GM12878 (cell line): ENCODE measurements around the gene FCHSD2. TPM values are rescaled to one million over a fixed set of nuclear protein-coding genes. Genes with fewer than 3 reads are reported as not detected.

Experiments used
- ATAC-seq: fragments of 200-7000 bp; cut with Tn5 transposase; 3 replicates; pipeline ENCODE4 v1.9.1; 2020; ENCODE audit warnings: mild to moderate bottlenecking, moderate library complexity
- BruUV-seq: library from RNA; stranded (reverse); fragments of 400-500 nt; replicated peaks from 2 replicates; lab custom pipeline; 2021; lab: Mats Ljungman, UMichigan
- CTCF ChIA-PET: fragments of 300-600 bp; sonication (Branson Sonifier 250); formaldehyde crosslinking; extraction: SDS; loops from one replicate; lab custom pipeline; 2021; ENCODE audit warnings: inconsistent platforms; lab: Yijun Ruan, JAX
- POLR2A ChIA-PET: fragments of 350-600 bp; formaldehyde crosslinking; extraction: SDS; loops from one replicate; lab custom pipeline; 2021; ENCODE audit warnings: inconsistent platforms; lab: Charles Lee
- RAD21 ChIA-PET: fragments of 300-600 bp; sonication (Branson Sonifier 250); formaldehyde crosslinking; loops from one replicate; lab custom pipeline; 2023; ENCODE audit warnings: antibody characterized with exemption; ENCODE audit not compliant: unreplicated experiment; lab: Charles Lee
- SMC1A ChIA-PET: fragments of 300-600 bp; sonication (Branson Sonifier 250); formaldehyde crosslinking; loops from one replicate; lab custom pipeline; 2023; ENCODE audit not compliant: unreplicated experiment, uncharacterized antibody; lab: Charles Lee
- DNase-seq: peaks from one replicate; pipeline ENCODE4 v3.0.0-alpha.2; 2011; ENCODE audit warnings: low read depth, low spot score
- FAIRE-seq: peaks from 3 replicates; lab custom pipeline; 2011; peaks lifted over from hg19 to GRCh38; lab: Jason Lieb, UNC
- H2AFZ ChIP-seq: 2 replicates; pipeline ENCODE4 v1.6.0; 2011; ENCODE audit warnings: low read depth, low read length, control low read depth; ENCODE audit not compliant: control insufficient read depth
- H3K27ac ChIP-seq: 2 replicates; pipeline ENCODE4 v1.5.1; 2011; ENCODE audit warnings: control low read depth; ENCODE audit not compliant: control insufficient read depth, insufficient read depth
- H3K27me3 ChIP-seq, 2 experiments: replicated peaks in 1 of 2; 2 replicates each; pipeline versions ENCODE4 v1.6.0 to v1.6.1; 2011; ENCODE audit warnings: low read length in 1 of 2; ENCODE audit not compliant: control insufficient read depth in 2 of 2, insufficient read depth in 2 of 2
- H3K36me3 ChIP-seq, 2 experiments: 2 replicates each; pipeline ENCODE4 v1.5.1; 2011; ENCODE audit warnings: low read length in 1 of 2; ENCODE audit not compliant: control insufficient read depth in 2 of 2, insufficient read depth in 2 of 2
- H3K4me1 ChIP-seq: 2 replicates; pipeline ENCODE4 v1.6.1; 2011; ENCODE audit warnings: mild to moderate bottlenecking, low read length, moderate library complexity, mixed read lengths; ENCODE audit not compliant: control insufficient read depth, insufficient read depth
- H3K4me2 ChIP-seq: 2 replicates; pipeline ENCODE4 v1.6.0; 2011; ENCODE audit warnings: control low read depth; ENCODE audit not compliant: control insufficient read depth, insufficient read depth
- H3K4me3 ChIP-seq: fragments of 200-600 bp; sonication (generic); 2 replicates; pipeline ENCODE4 v1.5.1; 2016
- H3K79me2 ChIP-seq: 2 replicates; pipeline ENCODE4 v1.6.0; 2011; ENCODE audit warnings: low read length; ENCODE audit not compliant: control insufficient read depth, insufficient read depth
- H3K9ac ChIP-seq: 2 replicates; pipeline ENCODE4 v1.8.0; 2011; ENCODE audit warnings: low read length, control low read depth, mixed read lengths; ENCODE audit not compliant: control insufficient read depth, insufficient read depth
- H3K9me3 ChIP-seq: replicated peaks from 3 replicates; pipeline ENCODE4 v1.5.1; 2011; ENCODE audit warnings: mild to moderate bottlenecking, low read length; ENCODE audit not compliant: control insufficient read depth, insufficient read depth
- H4K20me1 ChIP-seq: 2 replicates; pipeline ENCODE4 v1.6.0; 2011; ENCODE audit not compliant: control insufficient read depth, insufficient read depth
- ATF2 ChIP-seq: IDR thresholded peaks from 2 replicates; pipeline ENCODE4 v1.6.1; 2012; ENCODE audit warnings: low read length, inconsistent platforms
- BHLHE40 ChIP-seq, 2 experiments: fragments of 450-650 bp in 1 of 2; IDR thresholded peaks; 2 replicates each; pipeline ENCODE4 v1.6.1; 2011 to 2017; ENCODE audit warnings: low read depth in 2 of 2, borderline replicate concordance in 1 of 2, improper control_type of control experiment in 1 of 2, low read length in 1 of 2, mild to moderate bottlenecking in 1 of 2
- CHD4 ChIP-seq: fragments of 200-600 bp; sonication (generic); IDR thresholded peaks from 2 replicates; pipeline ENCODE4 v1.6.1; 2016; ENCODE audit warnings: mild to moderate bottlenecking
- GABPA ChIP-seq: IDR thresholded peaks from 2 replicates; pipeline ENCODE4 v1.6.1; 2014; ENCODE audit warnings: antibody characterized with exemption, low read depth, mild to moderate bottlenecking, inconsistent platforms
- GATAD2B ChIP-seq: fragments of 450-650 bp; conservative IDR thresholded peaks from 2 replicates; pipeline ENCODE4 v1.6.1; 2017; ENCODE audit warnings: low read depth, mild to moderate bottlenecking, moderate library complexity
- IKZF2 ChIP-seq, 2 experiments: fragments of 450-650 bp; IDR thresholded peaks; 2 replicates each; pipeline ENCODE4 v1.6.1; 2017; ENCODE audit warnings: mild to moderate bottlenecking in 2 of 2, moderate library complexity in 2 of 2
- KLF5 ChIP-seq: fragments of 450-650 bp; IDR thresholded peaks from 2 replicates; pipeline ENCODE4 v1.6.1; 2014; ENCODE audit warnings: mild to moderate bottlenecking; ENCODE audit not compliant: partially characterized antibody
- MEF2A ChIP-seq: IDR thresholded peaks from 2 replicates; pipeline ENCODE4 v1.6.1; 2011; ENCODE audit warnings: low read depth, mild to moderate bottlenecking, low read length, moderate library complexity; ENCODE audit not compliant: insufficient read depth
- MXI1 ChIP-seq: fragments of 150-350 bp; IDR thresholded peaks from 2 replicates; pipeline ENCODE4 v1.6.1; 2011; ENCODE audit warnings: low read depth, mild to moderate bottlenecking, inconsistent platforms, low read length, improper control_type of control experiment
- NFIC ChIP-seq: IDR thresholded peaks from 2 replicates; pipeline ENCODE4 v1.6.1; 2012; ENCODE audit warnings: low read depth, mild to moderate bottlenecking, inconsistent platforms, low read length, moderate library complexity
- NFXL1 ChIP-seq: fragments of 450-650 bp; IDR thresholded peaks from 2 replicates; pipeline ENCODE4 v1.6.1; 2017; ENCODE audit warnings: antibody characterized with exemption, mild to moderate bottlenecking, borderline replicate concordance
- RUNX3 ChIP-seq: IDR thresholded peaks from 2 replicates; pipeline ENCODE4 v1.6.1; 2012; ENCODE audit warnings: low read length, inconsistent platforms
- ZBTB40 ChIP-seq: fragments of 450-650 bp; IDR thresholded peaks from 2 replicates; pipeline ENCODE4 v1.6.1; 2016; ENCODE audit warnings: mild to moderate bottlenecking, moderate library complexity, borderline replicate concordance
- ZNF622 ChIP-seq: fragments of 450-650 bp; IDR thresholded peaks from 2 replicates; pipeline ENCODE4 v1.6.1; 2017; ENCODE audit warnings: mild to moderate bottlenecking, inconsistent platforms
- WGBS: methylation state at CpG from one replicate; pipeline ENCODE4 v1.1.6; 2016; ENCODE audit warnings: low lambda C conversion rate; ENCODE audit not compliant: insufficient replicate concordance, insufficient coverage; ENCODE audit errors: missing lambda C conversion rate; 5-methylcytosine and 5-hydroxymethylcytosine counted together
- in situ Hi-C: fragments of 300-500 bp; cut with MboI; formaldehyde crosslinking; loops from 9 replicates; pipeline ENCODE4 v1.14.3; 2018; ENCODE audit warnings: mixed read lengths
- intact Hi-C: fragments of 100-400 bp; cut with micrococcal nuclease; formaldehyde crosslinking; loops from one replicate; pipeline ENCODE4 v1.14.2; 2022; ENCODE audit not compliant: unreplicated experiment
- polyA plus RNA-seq, 11 experiments: library from polyadenylated mRNA; depleted of rRNA in 4 of 11; unstranded in 6 of 11; stranded (reverse) in 5 of 11; fragments of >200 nt; fragmentation: Nextera tagmentation in 4 of 11; fragmentation: Illumina TruSeq in 1 of 11; extraction: Ambion mirVana in 4 of 11; extraction: Trizol in 1 of 11; gene quantifications; 1 replicate in 1 of 11; 2 replicates in 10 of 11; pipeline versions ENCODE4 v1.2.1 to v1.2.3, GENCODE V29; 2011 to 2016; ENCODE audit warnings: inconsistent platforms in 2 of 11, missing spikeins in 2 of 11, low read depth in 1 of 11
- total RNA-seq, 4 experiments: library from RNA; depleted of rRNA in 3 of 4; stranded (reverse); fragments of >200 nt in 3 of 4; fragmentation: Illumina TruSeq in 1 of 4; extraction: Trizol in 1 of 4; gene quantifications; 2 replicates each; pipeline versions ENCODE4 v1.2.1 to v1.2.3, GENCODE V29; 2013 to 2021

FCHSD2 gene
- total and polyA plus RNA-seq, 10 of the 15 experiments (the other 5 are each of a cell fraction or from before 2014, with no cell fraction given) = 13.2 to 89.8 (median 47.8) TPM

DNA sequence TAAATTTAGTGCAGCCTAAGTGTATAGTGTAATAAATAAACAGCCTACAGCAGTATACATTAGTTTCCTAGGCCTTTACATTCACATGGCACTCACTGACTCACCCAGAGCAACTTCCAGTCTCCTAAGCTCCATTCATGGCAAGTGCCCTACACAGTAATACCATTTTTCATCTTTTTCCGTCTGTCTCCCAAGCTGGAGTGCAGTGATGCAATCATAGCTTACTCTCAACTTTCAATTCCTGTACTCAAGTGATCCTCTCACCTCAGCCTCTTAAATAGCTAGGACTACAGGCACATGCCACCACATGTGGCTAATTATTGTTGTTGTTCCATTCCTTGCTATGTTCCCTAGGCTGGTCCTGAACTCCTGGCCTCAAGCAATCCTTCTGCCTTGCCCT is 54.4 kb downstream of the FCHSD2 start (continued):
- peak; percentile 27 to 56; a peak in 1 of 4 replicates for TF ChIP-seq BHLHE40 (IDR thresholded peaks at IDR 0.05; ENCODE audit: borderline replicate concordance in 1 of 2, low read depth in 2 of 2, low read length in 1 of 2)
- TF ChIP-seq GATAD2B = no peak
- TF ChIP-seq CHD4 = no peak
- TF ChIP-seq IKZF2 (IDR thresholded peaks at IDR 0.05) = peak; percentile 59 to 61
- no peak for TF ChIP-seq MEF2A
- TF ChIP-seq MXI1 = no peak

DNA sequence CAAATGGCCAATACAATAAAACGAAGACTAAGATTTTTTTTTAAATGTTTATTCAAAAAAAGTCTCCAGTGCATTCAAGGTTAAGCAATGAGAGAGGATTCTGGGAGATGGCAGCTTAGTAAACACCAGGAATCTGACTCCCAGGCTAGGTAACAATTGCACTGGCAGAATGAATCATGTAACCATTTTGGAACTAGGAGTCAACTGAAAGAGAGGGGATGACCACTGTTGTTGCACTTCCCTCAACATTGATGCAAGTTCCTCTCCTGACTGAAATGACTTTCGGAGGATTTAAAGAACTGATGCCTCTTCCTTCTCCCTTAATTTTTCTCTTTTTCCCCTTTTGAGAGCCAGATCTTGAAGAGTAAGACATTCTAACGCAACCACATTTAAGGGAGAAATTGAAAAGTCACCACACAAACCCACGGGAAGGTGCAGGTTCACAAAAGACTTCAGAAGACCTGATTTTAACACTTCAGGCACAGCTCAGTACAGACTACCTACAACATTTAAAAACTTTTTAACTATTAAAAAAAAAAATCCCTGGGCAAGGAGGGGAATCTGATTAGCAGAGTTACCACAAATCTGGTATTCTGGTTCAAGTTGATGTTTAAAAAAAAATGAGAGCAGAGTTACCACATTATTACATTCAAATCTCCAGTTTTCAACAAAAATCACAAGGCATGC is 56.8 kb downstream of the FCHSD2 start:
- H3K27ac ChIP-seq = peak overlapping the region; percentile 4; the same call in 1 of the 2 replicates
- no peak overlapping the region for H3K9ac ChIP-seq
- intact Hi-C loops = loop anchor here (5.0 kb wide), 1 partner anchor 52 kb away; no protein-coding TSS in a partner anchor
- H3K79me2 ChIP-seq = peaks cover 60% of the 10 kb centered on the region
- no peak overlapping the region for H3K4me3 ChIP-seq
- in situ Hi-C loops = no loop called here
- H3K4me1 ChIP-seq = peaks cover 27% of the 10 kb centered on the region
- H3K9me3 ChIP-seq = no peaks in the 10 kb centered on the region; the same call in 1 of the 3 replicates
- ChIA-PET RAD21 (interaction anchor here (0.8 to 1.0 kb wide), 2 partner anchors 12 kb away, joined by 3 read pairs; no protein-coding TSS in a partner anchor), CTCF (interaction anchor here (1.5 kb wide), 1 partner anchor 92 kb away, joined by 3 read pairs; no protein-coding TSS in a partner anchor), POLR2A (interaction anchor here (0.6 kb wide), 2 partner anchors 64 to 192 kb away, joined by 3 read pairs; no protein-coding TSS in a partner anchor), SMC1A (interaction anchor here (0.8 to 3.3 kb wide), 6 partner anchors 8 to 92 kb away, joined by 3 to 12 read pairs (median 5); no protein-coding TSS in a partner anchor)
- H3K4me2 ChIP-seq = no peak overlapping the region
- BruUV-seq = no TSS peak
- no peak for DNase-seq
- H3K36me3 ChIP-seq = peaks cover 2 to 14% of the 10 kb centered on the region in 2 experiments
- H2AFZ ChIP-seq = no peak overlapping the region
- ATAC-seq = peak; percentile 54
- 56% methylated on average over 4 of the region's 4 CpGs for WGBS
- peak; percentile 62 for FAIRE-seq
- H4K20me1 ChIP-seq = no peaks in the 10 kb centered on the region
- no peaks in the 10 kb centered on the region for H3K27me3 ChIP-seq
- TF ChIP-seq NFXL1 (no peak), GABPA (peak; percentile 77), KLF5 (no peak), ATF2 (peak; percentile 29; the same call in 1 of the 2 replicates), NFIC (peak; percentile 28; the same call in 1 of the 2 replicates), MXI1 (no peak), RUNX3 (peak; percentile 36; the same call in 1 of the 2 replicates), ZNF622 (no peak), ZBTB40 (peak; percentile 59; the same call in 1 of the 2 replicates)
